DMS 273 (cell line): Measurements from ENCODE around the gene ACACA.
"Not testable (repeated sequence)": the region's sequence is repeated elsewhere in the genome, so short reads cannot be mapped to it uniquely, and the experiment has no call there.

ENCODE experiments used
- DNase-seq: peaks from one replicate; lab custom pipeline; 2025; ENCODE audit not compliant: unreplicated experiment; lab: John Stamatoyannopoulos, UW

Gene ACACA

GRCh38 chr17:37084372-37084771 lies 322.3 kb downstream of the ACACA start:
- no peak for DNase-seq

- no peak for DNase-seq
Measured at GRCh38 chr17:37083456-37083855, 323.2 kb downstream of the ACACA start.

GRCh38 chr17:37082985-37083384 lies 323.7 kb downstream of the ACACA start:
- DNase-seq, result no peak

- DNase-seq, result no peak
Measured at GRCh38 chr17:37082311-37082860, 324.2 kb downstream of the ACACA start.

- peak; percentile 35 for DNase-seq
Measured at GRCh38 chr17:37081287-37081686, 325.3 kb downstream of the ACACA start.

- no peak for DNase-seq
Measured at GRCh38 chr17:37079735-37080134, 326.9 kb downstream of the ACACA start.

GRCh38 chr17:37079065-37079708 lies 327.4 kb downstream of the ACACA start:
- no peak for DNase-seq

- DNase-seq, result not testable (repeated sequence)
Measured at GRCh38 chr17:37073464-37073863, 333.2 kb downstream of the ACACA start.

GRCh38 chr17:37069087-37069486 lies 337.5 kb downstream of the ACACA start:
- DNase-seq, result no peak

GRCh38 chr17:37068266-37068665 lies 338.4 kb downstream of the ACACA start:
- DNase-seq, result no peak

- DNase-seq, result peak; percentile 56
Measured at GRCh38 chr17:37067555-37068111, 339.0 kb downstream of the ACACA start.

GRCh38 chr17:37066322-37067255 lies 340.0 kb downstream of the ACACA start:
- no peak for DNase-seq

GRCh38 chr17:37065486-37066321 lies 340.9 kb downstream of the ACACA start:
- no peak for DNase-seq

- no peak for DNase-seq
Measured at GRCh38 chr17:37064956-37065355, 341.7 kb downstream of the ACACA start.

- DNase-seq, result peak; percentile 51
Measured at GRCh38 chr17:37064206-37064605, 342.4 kb downstream of the ACACA start.

- peak; percentile 57 for DNase-seq
Measured at GRCh38 chr17:37062021-37062420, 344.6 kb downstream of the ACACA start.

GRCh38 chr17:37060928-37061327 lies 345.7 kb downstream of the ACACA start:
- DNase-seq, result no peak

- no peak for DNase-seq
Measured at GRCh38 chr17:37060094-37060493, 346.5 kb downstream of the ACACA start.

- DNase-seq, result no peak
Measured at GRCh38 chr17:37059493-37059892, 347.1 kb downstream of the ACACA start.

- no peak for DNase-seq
Measured at GRCh38 chr17:37056622-37057021, 350.0 kb downstream of the ACACA start.

GRCh38 chr17:37054894-37055293 lies 351.7 kb downstream of the ACACA start:
- no peak for DNase-seq
